Ovary (tissue), 3 donors: Measurements from ENCODE around the gene ZNF155.

Source experiments
- CTCF ChIP-seq, 3 donors: fragments of 450-650 bp in 2 of 3; fragments of 200-600 bp in 1 of 3; IDR thresholded peaks; one replicate each; pipeline versions ENCODE4 v1.5.1 to v1.8.0; 2016 to 2022; ENCODE audit warnings: antibody characterized with exemption in 3 of 3, mild to moderate bottlenecking in 1 of 3
- EP300 ChIP-seq: sonication (generic); formaldehyde crosslinking; IDR thresholded peaks from one replicate; pipeline ENCODE4 v1.6.1; 2017; ENCODE audit warnings: antibody characterized with exemption
- POLR2A ChIP-seq: fragments of 450-650 bp; IDR thresholded peaks from one replicate; pipeline ENCODE4 v1.6.1; 2017; ENCODE audit warnings: antibody characterized with exemption, mild to moderate bottlenecking, moderate library complexity
- donor health status: DM: no; HTN: no; CAD: no.

GRCh38 chr19:43940719-43941118 is 43.3 kb upstream of the ZNF155 start:
- TF ChIP-seq CTCF (IDR thresholded peaks at IDR 0.05), result no peak
- no peak for TF ChIP-seq POLR2A
- TF ChIP-seq EP300, result no peak
